GM21737 (cell line): Measurements from ENCODE around the gene FGFBP2.
"Not testable (repeated sequence)": the region's sequence is repeated elsewhere in the genome, so short reads cannot be mapped to it uniquely, and the experiment has no call there.

Source experiments
- ATAC-seq: cut with Tn5 transposase; IDR thresholded peaks from one replicate; pipeline ENCODE4 v1.9.1; 2021; ENCODE audit warnings: mild to moderate bottlenecking, moderate library complexity; ENCODE audit not compliant: unreplicated experiment

Gene FGFBP2

DNA sequence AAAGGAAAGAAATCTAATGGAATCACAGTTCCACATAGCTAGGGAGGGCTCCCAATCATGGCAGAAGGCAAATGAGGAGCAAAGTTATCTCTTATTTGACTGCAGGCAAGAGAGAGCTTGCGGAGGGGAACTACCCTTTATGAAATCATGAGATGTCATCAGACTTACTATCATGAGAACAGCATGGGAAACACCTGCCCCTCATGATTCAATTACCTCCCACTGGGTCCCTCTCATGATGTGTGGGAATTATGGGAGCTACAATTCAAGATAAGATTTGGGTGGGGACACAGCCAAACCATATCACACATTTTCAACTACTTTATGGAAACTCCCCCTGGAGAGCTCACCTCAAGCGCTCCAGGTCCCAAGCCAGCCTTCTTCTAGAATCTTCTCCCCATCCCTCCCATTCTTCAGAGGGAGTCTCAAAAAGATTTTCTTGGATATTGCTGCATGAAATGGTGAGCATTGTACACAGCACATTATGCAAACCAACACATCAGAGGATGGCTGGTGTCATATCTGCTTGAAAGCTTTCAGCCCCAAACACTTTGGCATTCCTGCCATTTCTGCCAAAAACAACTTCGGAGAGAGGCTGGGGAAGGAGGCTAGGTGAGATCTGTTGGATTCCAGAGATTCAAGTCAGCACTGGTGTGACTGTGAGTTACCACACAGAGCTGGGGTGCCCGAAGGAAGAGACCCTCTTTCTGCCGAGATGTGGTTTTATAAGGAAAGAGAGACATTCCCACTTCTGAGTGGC, 31.3 kb downstream of the FGFBP2 start:
- no peak for ATAC-seq

DNA sequence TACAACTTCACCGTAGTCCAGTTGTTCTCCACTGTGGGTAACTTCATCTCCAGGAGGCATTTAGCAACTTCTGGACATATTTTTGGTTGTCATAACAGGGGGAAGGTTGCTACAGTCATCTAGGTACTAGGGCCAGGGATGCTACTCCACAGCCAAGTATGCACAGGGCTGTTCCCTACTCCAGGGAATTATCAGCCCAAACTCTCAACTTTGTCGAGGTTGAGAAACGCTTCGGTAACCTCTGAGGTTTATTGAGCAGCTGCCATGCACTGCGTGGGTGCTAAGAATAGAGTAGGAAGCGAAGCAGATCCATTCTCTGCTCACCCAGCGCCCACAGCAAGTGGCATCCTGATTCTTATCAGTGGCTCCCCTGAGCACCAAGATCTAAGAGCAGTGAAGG, 32.7 kb downstream of the FGFBP2 start:
- no peak for ATAC-seq

DNA sequence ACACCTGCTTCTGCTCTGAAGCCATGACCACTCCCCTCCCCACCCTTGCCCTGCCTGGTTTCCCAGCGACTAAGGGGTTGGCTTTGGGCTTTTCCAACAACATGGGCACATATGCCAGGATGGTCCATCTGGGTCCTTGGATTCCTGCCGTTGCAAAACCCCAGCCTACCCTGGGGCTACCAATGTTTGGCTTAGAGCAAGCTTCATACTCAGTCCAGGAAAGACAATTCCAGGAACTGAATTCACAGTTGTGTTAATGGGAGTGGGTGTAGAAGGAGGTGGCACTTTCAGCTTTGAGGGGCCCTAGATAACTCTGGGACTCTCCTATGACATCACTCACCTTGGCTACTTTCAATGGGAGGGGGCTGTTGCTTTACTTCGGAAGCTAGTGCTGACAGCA, 33.4 kb downstream of the FGFBP2 start:
- no peak for ATAC-seq

DNA sequence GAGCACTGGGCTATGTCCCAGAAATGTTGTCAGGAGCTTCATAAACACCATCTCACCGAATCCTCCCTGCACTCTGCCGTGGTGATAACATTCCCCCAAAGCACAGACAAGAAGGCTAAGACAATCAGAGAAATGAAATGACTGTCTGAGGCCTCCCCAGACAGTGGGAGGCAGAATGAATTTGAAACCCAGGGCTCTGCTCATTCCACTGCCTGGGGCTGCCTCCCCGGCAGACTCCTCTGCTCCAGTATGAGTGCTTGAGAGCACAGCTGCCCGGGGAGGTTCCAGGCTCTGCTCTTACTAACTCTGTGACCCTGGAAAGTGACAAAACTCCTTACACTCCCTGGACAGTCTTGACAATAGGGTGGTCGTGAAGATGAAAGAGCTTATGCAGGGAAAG, 34.1 kb downstream of the FGFBP2 start:
- no peak for ATAC-seq

DNA sequence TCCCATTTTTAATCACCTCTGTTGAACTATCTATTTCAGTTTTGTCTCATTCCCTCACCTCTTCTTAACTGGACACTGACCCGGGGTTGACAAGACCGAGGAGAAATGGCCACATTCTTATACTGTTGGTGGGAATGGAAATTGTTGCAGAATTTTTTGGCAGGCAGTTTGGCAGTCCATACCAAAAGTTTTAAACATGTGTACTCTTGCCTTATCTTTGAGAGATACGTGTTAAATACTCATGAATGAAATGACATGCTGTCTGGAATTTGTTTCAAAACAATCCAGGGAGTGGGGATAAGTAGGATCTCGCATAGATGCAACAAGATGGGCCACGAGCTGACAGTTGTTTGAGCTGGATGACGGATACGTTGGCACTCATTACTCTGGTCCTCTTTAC, 36.5 kb downstream of the FGFBP2 start:
- no peak for ATAC-seq

DNA sequence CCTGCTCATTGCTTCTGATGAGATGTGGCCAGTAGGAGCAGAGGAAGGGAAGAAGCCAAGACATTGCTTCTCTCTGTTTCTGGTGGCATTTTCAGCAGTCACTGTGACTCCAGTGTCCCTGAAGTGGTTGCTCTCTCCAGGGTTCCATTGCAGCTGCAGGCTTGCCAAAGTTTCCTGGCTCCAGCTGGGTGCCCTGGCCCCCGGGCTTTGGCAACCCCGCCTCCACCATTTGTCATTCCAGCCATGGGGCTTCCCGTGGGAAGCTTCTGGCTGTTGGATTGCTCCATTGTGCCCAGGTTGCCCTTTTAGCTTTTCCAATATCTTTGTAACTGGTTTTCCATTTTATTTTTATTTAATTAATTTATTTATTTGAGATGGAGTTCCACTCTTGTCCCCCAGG, 37.1 kb downstream of the FGFBP2 start:
- no peak for ATAC-seq

DNA sequence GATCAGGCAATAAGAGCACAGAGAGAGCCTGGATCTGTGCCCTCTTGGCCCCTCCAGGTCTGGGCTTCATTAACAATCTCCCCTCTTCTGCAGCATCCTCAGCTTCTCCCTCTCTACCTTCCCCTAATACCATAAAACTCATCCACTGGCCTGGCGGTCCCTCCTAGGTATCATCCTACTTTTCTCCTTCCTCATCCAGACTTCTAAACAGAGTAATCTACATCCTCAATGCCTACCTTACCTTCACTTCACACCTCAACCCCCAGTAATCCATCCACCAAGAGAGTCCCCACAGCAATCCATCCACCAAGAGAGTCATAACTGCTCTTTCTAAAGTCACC, 41.4 kb downstream of the FGFBP2 start:
- no peak for ATAC-seq

DNA sequence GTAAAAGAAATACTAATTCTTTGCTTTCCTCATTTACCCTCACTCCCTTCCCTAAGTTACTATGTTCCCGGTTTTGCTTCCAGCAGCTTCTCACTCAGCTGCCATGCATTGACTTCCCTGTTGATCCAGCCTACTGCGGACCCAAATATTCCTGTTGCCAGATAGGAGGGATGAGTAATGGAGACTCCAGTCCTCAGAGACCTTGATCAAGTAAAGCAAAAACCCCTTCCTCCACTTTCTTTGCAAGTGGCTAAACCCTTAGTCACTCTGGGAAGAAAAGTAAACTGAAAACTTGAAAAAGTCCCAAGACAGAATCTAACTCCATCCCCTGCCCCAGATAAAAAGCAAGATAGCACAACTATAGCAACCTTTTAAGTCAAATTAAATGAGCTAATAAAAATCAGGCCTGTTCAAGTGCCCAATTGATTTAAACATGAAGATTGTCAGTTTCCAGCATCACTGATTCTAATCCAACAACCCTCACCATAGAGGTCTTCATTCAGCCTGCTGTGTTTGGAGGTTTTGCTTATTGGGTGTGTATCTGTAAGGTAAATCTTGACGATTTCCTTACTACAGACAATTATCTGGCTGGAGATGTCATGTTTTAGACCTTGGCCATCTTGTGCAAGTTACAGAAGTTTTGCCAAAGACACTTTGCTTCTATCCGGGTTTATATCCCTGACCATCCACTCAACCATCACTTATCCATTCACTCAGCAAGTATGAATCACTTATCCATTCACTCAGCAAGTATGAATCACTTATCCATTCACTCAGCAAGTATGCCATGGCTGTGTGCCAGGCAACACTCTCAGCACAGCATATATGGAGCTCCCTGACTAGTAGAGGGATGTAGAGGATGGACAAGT, 42.0 kb downstream of the FGFBP2 start:
- ATAC-seq = no peak

DNA sequence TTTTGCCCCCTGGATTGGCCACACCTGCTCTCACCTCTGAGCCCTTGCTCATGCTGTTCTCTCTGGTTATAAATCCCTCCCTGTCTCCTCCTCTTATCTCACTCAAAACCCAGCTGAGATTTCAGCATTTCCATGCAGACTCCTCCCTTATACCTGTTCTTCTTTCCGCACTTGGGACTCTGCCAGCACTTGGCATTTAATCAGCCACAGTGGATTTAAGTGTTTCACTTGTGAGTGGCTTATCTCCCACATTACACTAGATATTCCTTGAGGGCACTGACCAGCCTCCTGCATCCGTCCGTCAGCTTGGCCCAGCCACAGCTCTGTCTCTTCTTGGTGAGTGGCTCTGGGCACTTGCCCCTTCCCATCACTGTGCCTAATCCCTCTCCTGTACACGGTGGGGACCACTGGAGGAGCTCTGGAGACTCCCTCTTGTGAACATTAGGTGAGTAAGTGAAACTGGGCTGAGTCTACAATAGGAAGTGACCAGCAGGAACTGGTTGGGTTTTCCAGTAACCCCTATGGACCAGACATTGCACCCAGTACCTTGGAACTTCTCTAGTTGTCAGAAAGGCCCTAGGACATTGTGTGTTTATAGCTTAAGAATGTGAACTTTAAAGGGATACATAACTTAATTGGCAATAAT, 44.4 kb downstream of the FGFBP2 start:
- no peak for ATAC-seq

DNA sequence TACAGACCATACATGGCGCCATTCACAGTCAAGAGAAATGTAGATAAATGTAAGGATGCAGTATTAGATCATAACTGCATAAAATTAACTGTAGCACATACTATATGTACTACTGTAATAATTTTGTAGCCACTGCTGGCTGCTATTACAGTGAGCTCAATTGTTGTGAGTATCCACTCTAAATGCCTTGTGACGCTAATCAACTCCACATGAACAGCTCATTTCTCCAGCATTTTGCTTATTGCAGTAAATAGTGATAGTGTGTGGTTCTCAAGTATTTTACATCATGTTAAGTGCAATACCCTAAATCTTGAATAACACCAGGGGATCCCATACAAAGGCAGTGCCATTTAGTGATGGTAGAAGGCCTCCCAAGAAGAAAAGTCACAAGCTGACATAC, 45.7 kb downstream of the FGFBP2 start:
- no peak for ATAC-seq

DNA sequence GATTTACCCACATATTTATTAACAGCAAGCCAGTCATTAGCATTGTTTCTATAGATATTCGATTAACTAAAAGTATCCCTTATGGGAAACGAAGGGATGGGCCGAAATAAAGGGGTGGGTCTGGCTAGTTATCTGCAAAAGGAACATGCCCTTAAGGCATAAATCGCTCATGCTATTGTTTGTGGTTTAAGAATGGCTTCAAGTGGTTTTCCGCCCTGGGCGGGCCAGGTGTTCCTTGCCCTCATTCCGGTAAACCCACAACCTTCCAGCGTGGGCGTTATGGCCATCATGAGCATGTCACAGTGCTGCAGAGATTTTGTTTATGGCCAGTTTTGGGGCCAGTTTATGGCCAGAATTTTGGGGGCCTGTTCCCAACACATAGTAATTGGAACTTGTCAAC, 46.6 kb downstream of the FGFBP2 start:
- ATAC-seq = not testable (repeated sequence)

DNA sequence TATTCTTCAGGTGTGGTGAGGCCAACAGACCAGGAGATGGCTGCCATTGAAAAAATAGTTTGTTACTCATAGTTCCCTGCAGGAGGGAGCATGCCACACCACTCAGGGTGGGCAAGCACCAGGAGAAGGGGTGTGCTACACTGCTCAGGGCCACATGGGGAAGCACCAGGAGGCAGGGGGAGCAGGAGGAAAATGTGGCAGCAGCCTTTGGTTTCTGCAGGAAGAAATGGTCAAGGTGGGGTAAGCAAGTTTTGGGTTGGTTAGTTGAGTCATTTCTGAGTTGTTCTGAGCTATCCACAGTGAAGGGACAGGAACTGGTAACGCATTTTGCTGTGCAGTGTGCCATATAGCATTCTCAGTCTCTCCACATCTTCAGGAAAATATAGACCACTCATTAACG, 48.2 kb downstream of the FGFBP2 start:
- ATAC-seq = no peak

DNA sequence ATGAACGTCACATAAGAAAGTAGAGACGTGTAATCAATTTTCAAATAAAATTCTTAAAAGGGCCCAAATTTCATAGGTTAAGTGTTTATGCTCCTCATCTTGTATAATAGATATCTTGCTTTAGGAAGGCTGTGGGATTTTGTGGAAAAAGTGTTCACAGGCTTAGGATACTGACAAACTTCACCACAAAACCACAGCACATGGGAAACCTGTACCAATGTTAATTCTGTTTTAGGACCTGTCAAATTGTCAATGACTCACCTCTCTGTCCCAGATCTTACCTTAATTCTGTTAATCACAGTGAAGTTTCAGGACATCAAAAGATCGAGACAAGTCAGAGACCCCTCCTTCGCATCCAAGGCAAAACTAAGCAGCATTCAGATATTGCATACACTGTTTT, 48.7 kb downstream of the FGFBP2 start:
- no peak for ATAC-seq

DNA sequence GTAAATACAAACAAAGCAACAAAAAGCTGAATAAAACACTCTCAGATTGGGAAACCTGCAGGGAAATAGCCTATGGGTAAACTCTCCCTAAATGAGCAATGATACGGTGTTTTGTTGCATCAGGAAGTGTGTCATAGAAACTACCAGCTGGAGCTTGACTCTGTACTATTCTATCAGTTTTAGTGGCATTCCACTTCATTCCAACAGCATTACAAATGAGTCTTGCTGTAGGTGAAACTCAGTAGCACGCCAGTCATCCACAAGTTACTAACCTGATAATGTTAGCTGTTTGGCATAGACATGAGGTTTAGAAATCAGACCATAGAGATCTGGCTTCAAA, 49.4 kb downstream of the FGFBP2 start:
- no peak for ATAC-seq

DNA sequence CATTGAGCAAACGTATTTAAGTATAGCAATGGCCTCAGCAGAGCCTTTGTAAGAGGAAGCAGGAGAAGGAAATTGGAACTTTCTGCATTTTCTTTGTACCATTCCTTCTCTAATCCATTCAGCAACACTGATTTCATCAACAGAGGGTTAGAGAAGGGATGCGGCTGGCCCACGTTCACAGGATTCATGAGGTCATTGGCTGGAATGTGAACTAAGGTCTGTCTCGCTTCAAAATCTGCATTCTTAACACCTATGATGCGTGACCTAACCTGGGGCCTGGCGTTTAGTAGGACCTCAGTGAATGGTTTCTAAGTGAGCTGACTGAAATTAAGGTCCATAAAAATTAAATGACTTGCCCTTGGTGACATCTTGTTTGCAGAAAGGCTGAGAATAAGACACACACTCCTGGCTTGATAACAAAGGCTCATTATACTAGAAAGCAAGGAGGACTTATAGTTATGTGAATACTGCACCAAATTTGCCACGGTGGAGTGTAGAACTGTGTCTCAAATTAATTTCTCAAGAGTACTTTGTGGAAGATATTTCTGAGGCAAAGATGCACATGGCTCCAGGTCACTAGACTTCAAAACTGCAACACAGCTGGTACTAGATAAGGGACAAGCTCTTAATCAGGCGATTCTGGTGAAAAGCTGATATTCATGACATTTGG, 49.9 kb downstream of the FGFBP2 start:
- no peak for ATAC-seq

DNA sequence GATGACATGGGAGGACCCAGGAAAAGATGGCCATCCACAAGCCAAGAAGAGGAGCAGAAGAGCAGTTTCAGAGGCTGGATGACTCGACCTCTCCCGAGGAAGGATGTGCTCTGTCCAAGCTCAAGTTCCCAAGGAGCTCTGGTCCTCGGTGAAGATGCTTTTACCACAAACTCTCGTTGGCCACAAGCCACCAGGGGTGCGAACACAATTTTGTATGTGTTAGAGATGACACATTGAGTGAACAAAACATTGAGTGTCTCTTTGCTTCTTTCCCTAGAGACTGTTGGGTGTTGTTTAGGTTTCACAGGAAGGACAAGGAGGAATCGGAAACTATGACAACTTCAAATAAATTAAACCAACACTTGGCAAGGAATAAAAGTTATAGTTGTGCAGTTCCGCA, 50.7 kb downstream of the FGFBP2 start:
- no peak for ATAC-seq
